HuH-7 (cell line): ENCODE results near the gene FAT1.
"Not testable (repeated sequence)": the region's sequence is repeated elsewhere in the genome, so short reads cannot be mapped to it uniquely, and the experiment has no call there.

Experiments
- DNase-seq: peaks from one replicate; pipeline ENCODE4 v3.0.0; 2011; ENCODE audit warnings: low spot score

Gene FAT1

GRCh38 chr4:186699881-186700397 is 23.7 kb downstream of the FAT1 start:
- DNase-seq = no peak

- no peak for DNase-seq
Observed at GRCh38 chr4:186699298-186699697, 24.4 kb downstream of the FAT1 start.

- DNase-seq = no peak
Observed at GRCh38 chr4:186698525-186698924, 25.1 kb downstream of the FAT1 start.

- no peak for DNase-seq
Observed at GRCh38 chr4:186698028-186698427, 25.6 kb downstream of the FAT1 start.

DNA sequence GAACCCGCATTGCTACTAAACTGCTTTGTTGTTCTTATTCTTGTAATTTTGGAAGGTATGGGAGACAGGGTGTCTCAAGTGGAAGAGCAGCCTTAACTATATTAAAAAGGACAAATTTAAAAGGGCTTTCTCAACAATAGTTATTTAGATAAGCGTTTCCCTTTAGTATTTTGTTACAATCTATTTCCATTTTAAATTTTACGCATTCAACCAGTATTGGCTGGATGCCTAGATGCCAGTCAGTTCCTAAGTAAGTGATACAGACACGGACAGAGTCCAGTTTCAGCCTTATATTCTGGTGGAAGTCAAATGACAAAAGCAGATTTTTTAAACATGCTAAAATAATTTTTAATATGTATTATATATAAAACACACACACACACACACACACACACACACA is 28.3 kb downstream of the FAT1 start:
- no peak for DNase-seq

GRCh38 chr4:186693894-186694293 is 29.8 kb downstream of the FAT1 start:
- no peak for DNase-seq

GRCh38 chr4:186693159-186693815 is 30.4 kb downstream of the FAT1 start:
- no peak for DNase-seq

DNA sequence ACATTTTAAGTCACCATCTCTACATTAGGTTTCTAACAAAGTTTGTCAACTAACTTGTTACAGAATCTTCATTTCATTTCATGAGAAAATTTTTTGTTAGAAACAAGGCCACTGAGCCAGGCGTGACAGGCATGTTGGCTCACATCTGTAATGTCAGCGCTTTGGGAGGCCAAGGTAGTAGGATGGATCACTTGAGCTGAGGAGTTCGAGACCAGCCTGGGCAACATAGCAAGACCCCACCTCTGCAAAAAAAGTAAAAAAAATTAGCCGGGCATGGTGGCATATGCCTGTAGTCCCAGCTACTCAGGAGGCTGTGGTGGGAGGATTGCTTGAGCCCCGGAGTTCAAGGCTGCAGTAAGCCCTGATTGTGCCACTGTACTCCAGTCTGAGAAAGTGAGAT is 32.3 kb downstream of the FAT1 start:
- DNase-seq = no peak

DNA sequence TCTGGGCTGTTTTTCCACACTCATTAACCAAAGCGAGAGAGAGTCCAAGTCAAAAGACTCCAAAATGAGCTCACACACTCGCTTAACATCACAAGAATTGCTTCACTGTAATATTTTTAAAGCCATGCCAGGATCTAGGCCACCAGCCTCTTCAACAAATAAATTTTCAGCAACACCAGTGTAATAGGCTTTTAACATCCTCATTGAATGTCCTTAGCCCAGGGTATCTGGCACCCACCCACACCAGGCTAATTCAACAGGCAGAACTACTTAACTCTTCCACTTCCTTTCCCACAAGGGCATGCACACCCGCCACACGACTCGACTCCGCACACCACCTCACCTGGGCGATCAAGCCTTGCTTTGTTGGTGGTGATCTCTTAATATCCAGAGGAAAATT is 34.2 kb downstream of the FAT1 start:
- no peak for DNase-seq

- DNase-seq = no peak
Observed at GRCh38 chr4:186688150-186688943, 35.3 kb downstream of the FAT1 start.

- DNase-seq = no peak
Observed at GRCh38 chr4:186687265-186687664, 36.4 kb downstream of the FAT1 start.

DNA sequence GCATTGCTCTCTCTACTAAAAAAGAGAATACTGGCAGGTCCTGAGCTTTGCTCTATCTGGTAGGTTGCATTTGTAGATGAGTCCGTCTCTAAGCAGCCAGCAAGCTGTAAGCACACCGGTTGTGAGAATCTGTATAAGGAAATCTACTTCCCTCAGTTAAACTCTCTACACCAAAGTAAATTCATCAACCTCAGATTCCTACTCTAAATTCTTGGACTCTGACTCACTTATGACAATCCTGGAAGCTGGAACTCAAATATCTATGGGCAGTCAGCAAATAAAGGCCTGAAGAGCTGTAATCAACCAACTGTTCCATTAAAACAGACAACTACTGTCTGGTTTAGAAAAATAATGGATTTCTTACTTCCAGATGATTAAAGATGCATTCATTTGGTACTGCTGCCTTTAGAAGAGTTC is 37.9 kb downstream of the FAT1 start:
- no peak for DNase-seq

DNA sequence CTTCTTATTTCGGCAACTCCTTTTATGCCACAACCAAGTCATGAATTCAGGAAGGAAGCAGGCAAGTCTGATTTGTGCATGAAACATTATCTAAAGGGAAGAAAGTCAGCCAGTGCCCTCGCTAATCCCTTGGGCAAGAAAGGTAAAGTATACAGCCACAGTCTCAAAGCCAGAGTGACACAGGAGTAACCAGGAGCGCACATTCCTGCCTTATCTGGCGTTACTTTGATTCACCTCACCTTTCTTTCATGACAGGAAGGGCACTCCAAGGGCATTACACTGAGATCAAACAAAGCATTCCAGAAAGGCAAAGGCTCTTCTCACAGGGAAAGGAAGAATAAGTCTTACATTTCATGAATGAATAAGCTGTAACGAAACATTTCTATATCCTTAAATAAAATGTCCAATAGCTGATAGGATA is 38.8 kb downstream of the FAT1 start:
- DNase-seq = no peak

DNA sequence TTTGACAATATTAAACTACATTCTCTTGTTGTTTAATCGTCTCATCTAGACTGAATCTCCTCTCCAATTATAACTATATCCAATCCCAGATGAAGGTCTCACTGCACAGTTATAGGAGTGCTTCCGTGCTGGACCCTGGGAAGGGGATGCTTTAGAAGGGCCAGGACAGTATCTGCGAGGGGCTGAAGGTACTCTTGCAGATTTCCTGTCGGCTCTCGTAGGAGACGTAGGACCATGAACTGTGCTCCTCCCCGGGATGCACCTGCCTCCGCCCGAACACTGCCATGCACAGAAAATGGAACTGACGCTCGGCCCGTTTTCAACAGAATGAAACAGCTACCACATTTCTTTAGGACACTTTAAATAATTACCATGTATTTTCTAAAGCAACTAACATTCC is 39.4 kb downstream of the FAT1 start:
- no peak for DNase-seq

DNA sequence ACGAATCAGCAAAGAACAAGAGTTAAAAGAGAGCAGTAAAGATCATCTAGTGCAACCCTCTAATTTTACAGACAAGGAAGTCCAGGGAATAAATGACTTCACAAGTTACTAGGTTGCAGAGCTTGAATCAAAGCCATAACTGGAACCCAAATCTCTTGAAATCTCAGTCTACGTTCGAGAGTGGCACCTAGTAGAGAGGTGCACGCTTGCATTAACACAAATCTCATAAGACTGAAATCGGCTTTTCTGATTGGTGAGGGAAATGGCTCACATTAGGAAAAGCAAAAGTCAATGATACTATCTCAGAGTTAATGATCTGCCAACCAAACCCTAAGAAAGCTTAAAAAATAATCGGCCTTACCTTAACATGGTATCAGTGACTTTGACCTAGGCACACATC is 43.0 kb downstream of the FAT1 start:
- no peak for DNase-seq

- DNase-seq = no peak
Observed at GRCh38 chr4:186676531-186677161, 47.0 kb downstream of the FAT1 start.

GRCh38 chr4:186669735-186670134 is 53.9 kb downstream of the FAT1 start:
- no peak for DNase-seq

GRCh38 chr4:186669159-186669731 is 54.4 kb downstream of the FAT1 start:
- DNase-seq = no peak

- DNase-seq = no peak
Observed at GRCh38 chr4:186666750-186667149, 56.9 kb downstream of the FAT1 start.

DNA sequence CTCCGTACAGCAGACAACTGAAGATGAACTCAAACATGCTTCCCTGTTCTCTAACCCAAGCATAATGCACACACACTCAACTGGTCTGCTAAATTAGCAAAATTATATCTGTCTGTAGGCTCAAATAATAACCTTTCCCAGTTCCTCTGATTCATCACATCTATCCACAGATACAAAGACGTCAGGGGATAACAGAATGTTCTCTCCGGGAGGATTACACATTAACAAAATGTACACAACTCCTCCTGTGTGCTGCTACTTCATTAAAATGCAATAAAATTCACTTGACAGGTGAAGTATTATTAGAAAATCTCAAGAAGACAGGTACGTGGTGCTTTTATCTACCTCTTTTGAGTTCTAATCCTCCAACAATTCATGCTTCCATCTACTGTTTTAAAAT is 57.4 kb downstream of the FAT1 start:
- DNase-seq = no peak

DNA sequence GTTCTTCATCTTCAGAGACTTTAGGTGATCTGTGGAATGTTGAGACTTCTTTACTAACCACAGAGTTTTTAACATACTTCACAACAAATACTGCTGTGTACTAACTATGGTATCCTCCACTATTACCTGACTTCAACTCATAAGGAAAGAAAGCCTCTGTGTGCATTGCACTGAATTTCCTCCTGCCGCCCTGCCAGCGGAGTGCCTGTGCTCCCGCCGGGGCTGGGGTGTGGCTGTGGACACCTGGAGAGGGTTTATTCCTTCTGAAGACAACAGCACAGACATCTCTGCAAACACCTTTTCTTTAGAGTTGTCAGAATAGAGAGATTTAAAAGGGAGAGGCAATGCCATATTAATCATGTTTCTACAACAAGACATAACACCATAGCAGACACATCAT is 63.3 kb downstream of the FAT1 start:
- DNase-seq = no peak

DNA sequence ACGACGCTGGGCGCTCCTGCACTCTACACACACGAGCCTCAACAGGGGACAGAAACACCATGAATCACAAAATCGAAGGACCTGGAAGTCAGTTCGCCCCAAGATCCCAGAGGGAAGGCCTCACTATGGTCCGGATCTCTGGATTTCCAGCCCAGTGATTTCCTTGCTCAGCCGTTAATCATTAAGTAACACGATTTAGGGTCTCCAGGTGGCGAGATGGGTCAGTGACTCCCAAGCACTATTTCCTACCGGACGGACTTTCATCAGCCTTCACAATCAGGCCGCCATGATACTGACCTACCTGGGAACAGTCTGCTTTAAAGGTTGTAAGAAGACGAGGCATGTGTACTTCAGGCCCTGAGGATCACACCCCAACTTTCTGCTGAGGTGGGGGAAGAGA is 63.7 kb downstream of the FAT1 start:
- DNase-seq = no peak

DNA sequence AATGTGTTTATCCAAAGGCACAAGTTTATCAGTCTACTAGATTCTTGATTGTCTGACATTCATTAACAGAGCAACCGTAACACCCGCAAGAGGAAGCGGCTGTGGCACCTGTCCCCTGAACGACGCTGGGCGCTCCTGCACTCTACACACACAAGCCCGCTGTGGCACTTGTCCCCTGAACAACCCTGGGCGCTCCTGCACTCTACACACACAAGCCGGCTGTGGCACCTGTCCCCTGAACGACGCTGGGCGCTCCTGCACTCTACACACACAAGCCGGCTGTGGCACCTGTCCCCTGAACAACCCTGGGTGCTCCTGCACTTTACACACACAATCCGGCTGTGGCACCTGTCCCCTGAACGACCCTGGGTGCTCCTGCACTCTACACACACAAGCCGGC is 64.2 kb downstream of the FAT1 start:
- DNase-seq = not testable (repeated sequence)
